T-helper 1 cell treated with Interleukin-12 subunit alpha and Interleukin-12 subunit beta and Interleukin-4 antibody, amounts not matched to agents 30 μg/mL and 1 μg/mL, for 36 hours (primary cell): ENCODE results near the gene CDKL4.
A peak's percentile ranks its signal among the peaks of the same experiment; 100 is the strongest.
"Not testable (repeated sequence)": the region's sequence is repeated elsewhere in the genome, so short reads cannot be mapped to it uniquely, and the experiment has no call there.

Experiments used
- H3K27ac Mint-ChIP-seq: one replicate; pipeline ENCODE4 v1.8.0; 2021; ENCODE audit warnings: mild to moderate bottlenecking, mixed read lengths
- H3K27me3 Mint-ChIP-seq: one replicate; pipeline ENCODE4 v1.8.0; 2021; ENCODE audit warnings: low read depth, mixed read lengths
- H3K36me3 Mint-ChIP-seq: one replicate; pipeline ENCODE4 v1.8.0; 2021; ENCODE audit warnings: low read depth, mixed read lengths
- H3K4me1 Mint-ChIP-seq: one replicate; pipeline ENCODE4 v1.8.0; 2021; ENCODE audit warnings: low read depth, mixed read lengths
- H3K4me3 Mint-ChIP-seq: one replicate; pipeline ENCODE4 v1.8.0; 2021; ENCODE audit warnings: mild to moderate bottlenecking, moderate library complexity, mixed read lengths
- H3K9me3 Mint-ChIP-seq: one replicate; pipeline ENCODE4 v1.8.0; 2021; ENCODE audit warnings: mixed read lengths

Gene CDKL4

GRCh38 chr2:39217192-39217550, 26.6 kb downstream of the CDKL4 start:
- H3K36me3 Mint-ChIP-seq, result peaks cover 23% of the 10 kb centered on the region
- H3K27ac Mint-ChIP-seq, result peak overlapping the region; percentile 90
- peaks cover 5% of the 10 kb centered on the region for H3K9me3 Mint-ChIP-seq
- no peaks in the 10 kb centered on the region for H3K27me3 Mint-ChIP-seq
- H3K4me3 Mint-ChIP-seq, result peak overlapping the region; percentile 57
- peaks cover 71% of the 10 kb centered on the region for H3K4me1 Mint-ChIP-seq

- peaks cover 70% of the 10 kb centered on the region for H3K4me1 Mint-ChIP-seq
Measured at GRCh38 chr2:39216346-39217191, 27.2 kb downstream of the CDKL4 start.

GRCh38 chr2:39215545-39215944, 28.2 kb downstream of the CDKL4 start:
- Mint-ChIP-seq H3K4me3 (peak overlapping the region; percentile 14), H3K4me1 (peaks cover 76% of the 10 kb centered on the region), H3K36me3 (peaks cover 27% of the 10 kb centered on the region), H3K27me3 (no peaks in the 10 kb centered on the region), H3K27ac (peak overlapping the region; percentile 90), H3K9me3 (peaks cover 5% of the 10 kb centered on the region)

More at GRCh38 chr2:39216346-39217191, 27.2 kb downstream of the CDKL4 start:
- peaks cover 21% of the 10 kb centered on the region for H3K36me3 Mint-ChIP-seq
- peak overlapping the region; percentile 90 for H3K27ac Mint-ChIP-seq
- no peaks in the 10 kb centered on the region for H3K27me3 Mint-ChIP-seq
- peak overlapping the region; percentile 57 for H3K4me3 Mint-ChIP-seq
- peaks cover 5% of the 10 kb centered on the region for H3K9me3 Mint-ChIP-seq

- peaks cover 5% of the 10 kb centered on the region for H3K9me3 Mint-ChIP-seq
- H3K27ac Mint-ChIP-seq, result peak overlapping the region; percentile 1
- H3K27me3 Mint-ChIP-seq, result no peaks in the 10 kb centered on the region
- H3K4me3 Mint-ChIP-seq, result no peak overlapping the region
- peaks cover 22% of the 10 kb centered on the region for H3K36me3 Mint-ChIP-seq
- H3K4me1 Mint-ChIP-seq, result peaks cover 58% of the 10 kb centered on the region
Measured at GRCh38 chr2:39213015-39213414, 30.8 kb downstream of the CDKL4 start.

- Mint-ChIP-seq H3K27ac (no peak overlapping the region), H3K4me1 (peaks cover 39% of the 10 kb centered on the region), H3K9me3 (peaks cover 5% of the 10 kb centered on the region), H3K36me3 (peaks cover 26% of the 10 kb centered on the region), H3K4me3 (no peak overlapping the region), H3K27me3 (no peaks in the 10 kb centered on the region)
Measured at GRCh38 chr2:39210846-39211245, 32.9 kb downstream of the CDKL4 start.

GRCh38 chr2:39203382-39203781, 40.4 kb downstream of the CDKL4 start:
- Mint-ChIP-seq H3K4me1 (peaks cover 21% of the 10 kb centered on the region), H3K9me3 (peaks cover 25% of the 10 kb centered on the region), H3K36me3 (peaks cover 33% of the 10 kb centered on the region), H3K4me3 (no peak overlapping the region), H3K27ac (peak overlapping the region; percentile 3), H3K27me3 (peaks cover 7% of the 10 kb centered on the region)

GRCh38 chr2:39202639-39203369, 41.0 kb downstream of the CDKL4 start:
- H3K36me3 Mint-ChIP-seq, result peaks cover 33% of the 10 kb centered on the region
- peaks cover 7% of the 10 kb centered on the region for H3K27me3 Mint-ChIP-seq
- peaks cover 28% of the 10 kb centered on the region for H3K9me3 Mint-ChIP-seq
- H3K4me1 Mint-ChIP-seq, result peaks cover 21% of the 10 kb centered on the region
- H3K27ac Mint-ChIP-seq, result peak overlapping the region; percentile 62
- H3K4me3 Mint-ChIP-seq, result no peak overlapping the region

GRCh38 chr2:39197003-39197402, 46.8 kb downstream of the CDKL4 start:
- H3K27ac Mint-ChIP-seq, result peak overlapping the region; percentile 13
- H3K36me3 Mint-ChIP-seq, result peaks cover 39% of the 10 kb centered on the region
- H3K9me3 Mint-ChIP-seq, result peaks cover 49% of the 10 kb centered on the region
- not testable (repeated sequence) for H3K27me3 Mint-ChIP-seq, H3K4me3 Mint-ChIP-seq, H3K4me1 Mint-ChIP-seq

- H3K27me3 Mint-ChIP-seq, result peaks cover 7% of the 10 kb centered on the region
- peaks cover 36% of the 10 kb centered on the region for H3K9me3 Mint-ChIP-seq
- peaks cover 27% of the 10 kb centered on the region for H3K36me3 Mint-ChIP-seq
- H3K4me3 Mint-ChIP-seq, result no peak overlapping the region
- H3K27ac Mint-ChIP-seq, result no peak overlapping the region
- H3K4me1 Mint-ChIP-seq, result peaks cover 2% of the 10 kb centered on the region
Measured at GRCh38 chr2:39194686-39195085, 49.1 kb downstream of the CDKL4 start.

GRCh38 chr2:39188960-39189494, 54.7 kb downstream of the CDKL4 start:
- peaks cover 4% of the 10 kb centered on the region for H3K36me3 Mint-ChIP-seq
- H3K27me3 Mint-ChIP-seq, result peaks cover 3% of the 10 kb centered on the region
- H3K9me3 Mint-ChIP-seq, result no peaks in the 10 kb centered on the region
- H3K4me1 Mint-ChIP-seq, result peaks cover 8% of the 10 kb centered on the region
- no peak overlapping the region for H3K27ac Mint-ChIP-seq
- H3K4me3 Mint-ChIP-seq, result no peak overlapping the region

- Mint-ChIP-seq H3K9me3 (no peaks in the 10 kb centered on the region), H3K36me3 (peaks cover 8% of the 10 kb centered on the region), H3K27ac (no peak overlapping the region), H3K4me1 (peaks cover 3% of the 10 kb centered on the region), H3K4me3 (no peak overlapping the region), H3K27me3 (peaks cover 3% of the 10 kb centered on the region)
Measured at GRCh38 chr2:39183673-39184072, 60.1 kb downstream of the CDKL4 start.

- Mint-ChIP-seq H3K36me3 (peaks cover 8% of the 10 kb centered on the region), H3K4me1 (peaks cover 2% of the 10 kb centered on the region), H3K9me3 (no peaks in the 10 kb centered on the region), H3K27ac (no peak overlapping the region), H3K27me3 (peaks cover 3% of the 10 kb centered on the region), H3K4me3 (no peak overlapping the region)
Measured at GRCh38 chr2:39181297-39181696, 62.5 kb downstream of the CDKL4 start.

GRCh38 chr2:39179974-39180960, 63.5 kb downstream of the CDKL4 start:
- peaks cover 8% of the 10 kb centered on the region for H3K36me3 Mint-ChIP-seq
- peaks cover 4% of the 10 kb centered on the region for H3K4me1 Mint-ChIP-seq
- no peak overlapping the region for H3K4me3 Mint-ChIP-seq
- peaks cover 5% of the 10 kb centered on the region for H3K27me3 Mint-ChIP-seq
- H3K9me3 Mint-ChIP-seq, result no peaks in the 10 kb centered on the region
- H3K27ac Mint-ChIP-seq, result no peak overlapping the region

- H3K36me3 Mint-ChIP-seq, result peaks cover 4% of the 10 kb centered on the region
- peaks cover 5% of the 10 kb centered on the region for H3K4me1 Mint-ChIP-seq
- H3K27ac Mint-ChIP-seq, result no peak overlapping the region
- peaks cover 9% of the 10 kb centered on the region for H3K27me3 Mint-ChIP-seq
- H3K9me3 Mint-ChIP-seq, result no peaks in the 10 kb centered on the region
- no peak overlapping the region for H3K4me3 Mint-ChIP-seq
Measured at GRCh38 chr2:39178756-39179155, 65.0 kb downstream of the CDKL4 start.
